22Rv1 (cell line): Measurements from ENCODE around the gene UBR3.

Experiments
- H3K27ac ChIP-seq: fragments of 450-650 bp; 2 replicates; pipeline ENCODE4 v1.5.1; 2017
- CTCF ChIP-seq: fragments of 450-650 bp; IDR thresholded peaks from 2 replicates; pipeline ENCODE4 v1.5.1; 2017; ENCODE audit warnings: mild to moderate bottlenecking
- ZFX ChIP-seq: fragments of 450-650 bp; IDR thresholded peaks from 2 replicates; pipeline ENCODE4 v1.6.1; 2017; ENCODE audit warnings: antibody characterized with exemption, borderline replicate concordance

Gene UBR3

GRCh38 chr2:169982929-169983328 is 155.7 kb downstream of the UBR3 start:
- TF ChIP-seq ZFX, result no peak
- TF ChIP-seq CTCF, result no peak
- H3K27ac ChIP-seq, result no peak overlapping the region

- H3K27ac ChIP-seq, result no peak overlapping the region
- TF ChIP-seq CTCF (no peak), ZFX (no peak)
These were observed 156.3 kb downstream of the UBR3 start for GRCh38 chr2:169983506-169983905.

- no peak for TF ChIP-seq ZFX
- no peak for TF ChIP-seq CTCF
These were observed 156.9 kb downstream of the UBR3 start for GRCh38 chr2:169984145-169984544.

GRCh38 chr2:169994752-169995151 is 167.5 kb downstream of the UBR3 start:
- no peak overlapping the region for H3K27ac ChIP-seq
- TF ChIP-seq CTCF, result no peak
- no peak for TF ChIP-seq ZFX

More at GRCh38 chr2:169984145-169984544, 156.9 kb downstream of the UBR3 start:
- H3K27ac ChIP-seq, result no peak overlapping the region

GRCh38 chr2:169997140-169997887 is 170.1 kb downstream of the UBR3 start:
- no peak overlapping the region for H3K27ac ChIP-seq
- TF ChIP-seq ZFX, result no peak
- no peak for TF ChIP-seq CTCF

- TF ChIP-seq ZFX (no peak), CTCF (no peak)
- H3K27ac ChIP-seq, result no peak overlapping the region
These were observed 171.8 kb downstream of the UBR3 start for GRCh38 chr2:169999054-169999453.

- H3K27ac ChIP-seq, result no peak overlapping the region
- TF ChIP-seq CTCF (no peak), ZFX (no peak)
These were observed 174.8 kb downstream of the UBR3 start for GRCh38 chr2:170002096-170002495.
